A172 (cell line): ENCODE measurements around the gene CNOT6. TPM values are rescaled to one million over a fixed set of nuclear protein-coding genes. Genes with fewer than 3 reads are reported as not detected.
"Not testable (repeated sequence)": the region's sequence is repeated elsewhere in the genome, so short reads cannot be mapped to it uniquely, and the experiment has no call there.

Experiments
- DNase-seq: peaks from one replicate; pipeline ENCODE4 v3.0.0-alpha.2; 2015; ENCODE audit warnings: low spot score
- total RNA-seq: library from RNA; depleted of rRNA; stranded (reverse); fragments of >200 nt; shearing (Covaris generic); gene quantifications from 2 replicates; pipeline ENCODE4 v1.2.3, GENCODE V29; 2014

Gene CNOT6
- total RNA-seq, 1 experiment from 2014 or later: 18.4 TPM

DNA sequence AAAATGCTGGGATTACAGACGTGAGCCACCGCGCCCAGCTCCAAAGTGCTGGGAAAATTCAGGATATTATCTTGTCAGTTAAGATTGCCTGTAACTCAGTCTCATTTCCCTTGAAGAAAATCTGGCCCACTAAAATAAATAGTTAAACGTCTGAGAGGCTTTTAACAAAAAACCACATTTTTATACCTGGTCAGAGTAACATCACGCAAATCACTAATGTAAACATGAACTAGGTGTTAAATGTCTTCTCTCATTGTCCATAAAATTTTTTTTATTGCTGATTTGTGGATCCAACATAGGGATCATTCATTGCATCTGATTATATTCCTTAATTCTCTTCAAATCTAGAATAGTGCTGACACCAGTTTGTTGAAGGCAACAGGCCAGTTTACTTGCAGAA is 22.3 kb downstream of the CNOT6 start:
- DNase-seq: no peak

DNA sequence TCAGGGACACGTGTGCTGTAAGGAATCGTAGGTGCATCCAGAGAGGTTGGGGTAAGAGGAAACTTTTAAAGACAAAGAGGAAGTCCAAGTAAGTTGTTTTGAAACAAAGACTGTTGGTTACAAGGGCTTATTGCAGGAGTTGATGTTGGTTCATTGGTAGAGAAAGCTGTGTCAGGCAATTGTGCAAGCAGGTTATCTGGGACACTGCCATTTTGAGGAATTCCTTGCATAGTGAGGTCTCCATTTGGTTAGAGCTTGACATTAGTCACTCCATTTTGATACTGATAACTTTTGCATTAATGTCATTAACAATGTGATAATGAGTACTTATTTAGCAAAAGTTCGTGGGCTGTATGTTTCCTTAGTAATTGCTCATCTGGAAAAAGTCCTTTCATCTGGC is 24.9 kb downstream of the CNOT6 start:
- no peak for DNase-seq

DNA sequence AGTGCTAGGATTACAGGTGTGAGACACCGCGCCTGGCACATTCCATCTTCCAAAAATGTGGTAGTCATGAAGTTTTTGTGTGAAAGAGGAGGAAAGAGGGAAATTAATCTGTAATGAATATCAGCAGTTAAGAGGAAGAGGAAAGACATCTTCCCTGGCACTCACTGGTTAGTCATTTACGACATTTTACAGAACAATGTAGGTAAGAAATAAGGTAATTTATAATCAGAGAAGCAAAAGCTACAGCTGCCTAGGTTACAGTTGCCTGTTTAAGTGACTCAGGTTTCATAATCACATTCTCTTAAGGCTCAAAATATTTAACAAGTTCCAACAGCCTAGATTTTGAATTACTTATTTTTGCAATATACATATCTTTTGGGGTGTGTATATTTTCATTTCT is 26.9 kb downstream of the CNOT6 start:
- DNase-seq: no peak

DNA sequence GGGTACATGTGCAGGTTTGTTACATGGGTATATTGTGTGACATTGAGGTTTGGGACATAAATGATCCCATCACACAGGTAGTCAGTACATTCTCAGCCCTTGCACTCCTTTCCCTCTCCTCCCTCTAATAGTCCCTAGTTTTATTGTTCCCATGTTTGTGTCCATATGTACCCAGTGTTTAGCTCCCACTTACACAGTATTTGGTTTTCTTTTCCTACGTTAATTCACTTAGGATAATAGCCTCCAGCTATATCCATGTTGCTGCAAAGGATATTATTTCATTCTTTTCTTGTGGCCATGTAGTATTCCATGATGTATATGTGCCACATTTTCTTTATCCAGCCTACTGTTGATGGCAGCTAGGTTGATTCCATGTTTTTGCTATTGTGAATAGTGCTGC is 27.4 kb downstream of the CNOT6 start:
- no peak for DNase-seq

DNA sequence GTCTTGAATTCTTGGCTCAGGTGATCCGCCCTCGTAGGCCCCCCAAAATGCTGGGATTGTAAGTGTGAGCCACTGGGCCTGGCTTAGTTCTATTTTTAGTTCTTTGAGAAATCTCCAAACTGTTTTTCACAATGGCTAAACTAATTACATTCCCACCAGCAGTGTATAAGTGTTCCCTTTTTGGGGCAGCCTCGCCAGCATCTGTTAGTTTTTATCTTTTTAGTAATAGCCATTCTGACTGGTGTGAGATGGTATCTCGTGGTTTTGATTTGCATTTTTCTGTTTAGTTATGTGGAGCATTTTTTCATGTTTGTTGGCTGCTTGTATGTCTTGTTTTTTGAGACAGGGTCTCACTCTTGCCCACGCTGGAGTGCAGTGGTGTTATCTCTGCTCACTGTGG is 28.2 kb downstream of the CNOT6 start:
- no peak for DNase-seq

DNA sequence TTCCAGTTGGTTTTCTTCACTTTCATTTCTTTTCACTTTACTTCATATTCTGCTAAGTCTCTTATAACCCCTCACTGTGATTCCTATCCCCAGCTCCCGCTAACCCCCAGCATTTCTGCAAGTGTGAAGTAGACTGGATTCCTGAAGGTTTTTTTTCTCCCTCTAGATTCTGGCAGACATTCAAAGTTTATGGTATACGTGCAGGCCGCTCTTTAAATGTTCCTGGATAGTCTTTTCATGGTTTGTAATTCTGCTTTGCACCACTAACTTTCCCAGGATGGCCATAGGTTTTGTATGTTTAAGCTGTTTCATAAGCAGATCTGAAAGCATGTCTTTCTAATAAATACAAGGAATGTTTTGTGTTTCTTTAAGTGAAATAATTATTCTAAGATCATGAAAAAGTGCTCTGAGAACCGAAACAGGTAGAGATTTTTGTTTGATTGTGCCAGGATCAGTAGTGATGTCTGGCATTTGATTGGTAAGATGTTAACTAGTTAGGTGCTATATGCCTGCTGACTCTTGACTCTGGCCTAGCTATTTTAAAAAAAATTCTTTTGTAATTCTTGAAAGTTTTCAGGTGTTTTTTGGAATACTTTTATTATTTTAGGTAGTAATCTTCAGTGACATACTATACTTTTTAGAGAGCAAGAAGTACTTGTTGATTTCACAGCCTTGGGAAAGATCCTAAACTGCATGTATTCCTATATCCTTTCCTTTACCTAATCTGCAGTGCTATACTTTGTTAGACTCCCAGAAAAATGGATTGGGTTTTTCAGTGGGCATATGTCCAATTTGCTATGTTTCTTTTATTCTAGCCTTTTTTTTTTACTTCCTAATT is 29.7 kb downstream of the CNOT6 start:
- DNase-seq: no peak

DNA sequence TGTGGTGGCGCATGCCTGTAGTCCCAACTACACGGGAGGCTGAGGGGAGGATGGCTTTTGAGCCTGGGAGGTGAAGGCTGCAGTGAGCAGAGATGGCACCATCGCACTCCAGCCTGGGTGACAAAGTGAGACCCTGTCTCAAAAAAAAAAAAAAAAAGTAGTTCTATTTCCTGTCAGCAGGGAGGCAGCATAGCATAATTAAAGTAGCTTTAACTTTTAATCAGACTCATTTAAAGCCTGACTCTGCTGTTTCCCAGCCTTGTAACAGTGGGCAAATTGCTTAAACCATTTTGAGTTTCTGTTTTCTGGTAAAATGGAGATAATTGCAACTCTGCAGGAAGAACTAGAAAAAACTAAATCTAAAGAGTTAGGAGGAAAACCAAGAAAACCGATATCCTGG is 31.2 kb downstream of the CNOT6 start:
- no peak for DNase-seq

DNA sequence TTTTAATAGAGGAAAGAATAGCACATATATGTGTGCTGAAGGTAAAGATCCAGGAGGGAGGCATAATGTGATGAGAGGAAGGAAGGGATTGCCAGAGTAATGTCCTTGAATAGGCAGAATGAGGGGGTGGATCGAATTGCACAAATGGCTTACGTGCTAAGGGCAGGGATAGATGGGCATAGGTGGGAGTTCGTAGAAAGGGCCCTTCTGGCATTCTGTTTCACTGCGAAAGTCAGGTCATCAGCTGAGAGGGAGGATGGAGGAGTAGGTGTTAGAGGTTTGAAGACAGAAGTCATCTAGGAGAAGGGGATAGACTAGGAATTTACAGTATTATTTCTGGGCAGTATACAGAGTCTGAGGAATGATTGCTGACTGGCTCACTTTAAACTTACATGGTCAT is 32.1 kb downstream of the CNOT6 start:
- DNase-seq: no peak

DNA sequence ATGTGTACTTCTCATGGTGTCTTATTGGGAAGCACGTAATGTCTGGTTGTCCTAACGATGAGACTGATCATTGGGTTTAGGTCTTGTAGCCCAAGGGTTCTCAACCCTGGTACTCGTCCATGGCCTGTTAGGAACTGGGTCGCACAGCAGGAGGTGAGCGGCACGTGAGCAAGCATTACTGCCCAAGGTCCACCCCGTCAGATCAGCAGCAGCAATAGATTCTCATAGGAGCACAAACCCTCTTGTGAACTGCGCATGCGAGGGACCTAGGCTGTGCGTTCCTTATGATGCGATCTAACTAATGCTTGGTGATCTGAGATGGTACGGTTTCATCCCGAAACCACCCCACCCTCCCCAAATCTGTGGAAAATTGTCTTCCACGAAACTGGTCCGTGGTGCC is 33.5 kb downstream of the CNOT6 start:
- DNase-seq: no peak

DNA sequence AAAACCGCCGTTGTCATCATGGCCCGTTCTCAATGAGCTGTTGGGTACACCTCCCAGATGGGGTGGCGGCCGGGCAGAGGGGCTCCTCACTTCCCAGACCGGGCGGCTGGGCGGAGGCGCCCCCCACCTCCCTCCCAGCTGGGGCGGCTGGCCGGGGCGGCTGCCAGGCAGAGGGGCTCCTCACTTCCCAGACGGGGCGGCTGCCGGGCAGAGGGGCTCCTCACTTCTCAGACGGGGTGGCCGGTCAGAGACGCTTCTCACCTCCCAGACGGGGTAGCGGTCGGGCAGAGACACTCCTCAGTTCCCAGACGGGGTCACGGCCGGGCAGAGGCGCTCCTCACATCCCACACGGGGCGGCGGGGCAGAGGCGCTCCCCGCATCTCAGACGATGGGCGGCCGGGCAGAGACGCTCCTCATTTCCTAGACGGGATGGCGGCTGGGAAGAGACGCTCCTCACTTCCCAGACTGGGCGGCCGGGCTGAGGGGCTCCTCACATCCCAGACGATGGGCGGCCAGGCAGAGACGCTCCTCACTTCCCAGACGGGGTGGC is 36.9 kb downstream of the CNOT6 start:
- DNase-seq: not testable (repeated sequence)

DNA sequence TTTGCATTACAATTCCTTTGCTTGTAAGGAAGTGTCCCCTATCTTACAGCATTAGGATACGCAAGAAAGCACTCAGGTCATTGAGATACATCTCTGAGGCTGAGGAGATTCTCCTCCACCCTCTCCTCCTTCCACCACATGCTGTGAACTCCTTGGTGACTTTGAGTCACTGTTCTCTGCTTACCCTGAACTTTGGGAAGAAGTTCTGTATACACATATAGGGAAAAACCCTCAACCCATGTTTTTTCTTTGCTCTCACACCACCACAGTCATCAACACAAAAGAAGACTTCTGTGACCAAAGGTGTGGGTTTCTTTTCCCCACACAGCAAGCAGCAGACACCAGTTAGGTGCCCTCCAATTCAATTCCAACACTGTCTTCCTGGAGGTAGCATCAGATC is 38.1 kb downstream of the CNOT6 start:
- DNase-seq: no peak

DNA sequence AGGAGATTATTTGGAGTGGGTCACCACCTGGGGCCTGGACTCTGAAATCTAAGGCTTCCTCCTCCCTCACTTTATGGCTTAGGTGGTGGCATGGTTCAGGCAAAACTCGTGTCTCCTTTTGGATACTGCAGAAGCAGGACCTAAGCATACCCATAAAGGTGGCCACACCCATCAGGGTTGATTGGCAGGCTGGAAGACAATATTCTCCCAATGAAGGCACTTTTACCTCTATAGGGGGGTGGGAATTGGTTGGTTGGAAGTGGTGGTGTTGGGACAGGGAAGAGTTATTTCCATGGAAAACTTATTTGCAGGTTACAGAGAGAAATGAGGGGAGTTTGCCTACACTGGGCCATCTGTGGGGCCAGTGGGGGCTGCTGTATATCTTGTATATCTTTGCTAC is 39.7 kb downstream of the CNOT6 start:
- DNase-seq: no peak

DNA sequence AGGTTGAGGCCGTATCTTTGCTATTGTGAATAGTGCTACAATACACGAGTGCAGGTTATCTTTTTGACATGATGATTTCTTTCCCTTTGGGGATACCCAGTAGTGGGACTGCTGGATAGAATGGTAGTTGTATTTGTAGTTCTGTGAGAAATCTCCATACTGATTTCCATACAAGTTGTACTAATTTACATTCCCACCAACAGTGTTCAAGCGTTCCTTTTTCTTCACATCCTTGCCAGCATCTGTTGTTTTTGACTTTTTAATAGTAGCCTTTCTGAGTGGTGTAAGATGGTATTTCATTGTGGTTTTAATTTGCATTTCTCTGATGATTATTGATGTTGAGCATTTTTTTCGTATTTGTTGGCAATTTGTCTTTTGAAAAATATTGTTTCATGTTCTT is 41.4 kb downstream of the CNOT6 start:
- DNase-seq: no peak

DNA sequence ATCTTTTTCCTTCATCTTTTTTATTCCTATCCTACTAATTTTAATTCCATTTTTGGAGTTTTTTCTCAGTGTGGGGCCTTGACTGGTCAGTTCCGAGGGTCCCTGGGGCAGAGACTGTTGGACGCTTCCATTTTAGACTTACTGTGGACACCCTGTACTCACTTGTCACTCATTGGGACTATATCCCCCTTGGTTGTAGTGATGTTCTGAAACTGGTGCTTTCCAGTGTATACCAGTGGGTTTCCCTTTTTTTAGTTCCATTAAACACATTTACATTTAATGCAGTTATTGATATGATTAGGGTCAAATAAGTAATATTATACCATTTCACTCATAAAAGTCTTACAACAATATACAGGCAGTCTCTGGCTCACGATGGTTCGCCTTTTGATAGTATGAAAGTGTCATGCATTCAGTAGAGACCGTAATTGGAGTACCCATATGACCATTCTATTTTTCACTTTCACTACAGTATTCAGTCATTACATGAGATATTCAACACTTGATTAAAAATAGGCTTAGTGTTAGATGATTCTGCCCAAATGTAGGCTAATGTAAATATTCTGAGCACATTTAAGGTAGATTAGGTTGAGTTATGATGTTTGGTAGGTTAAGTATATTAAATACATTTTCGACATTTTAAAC is 46.0 kb downstream of the CNOT6 start:
- no peak for DNase-seq

DNA sequence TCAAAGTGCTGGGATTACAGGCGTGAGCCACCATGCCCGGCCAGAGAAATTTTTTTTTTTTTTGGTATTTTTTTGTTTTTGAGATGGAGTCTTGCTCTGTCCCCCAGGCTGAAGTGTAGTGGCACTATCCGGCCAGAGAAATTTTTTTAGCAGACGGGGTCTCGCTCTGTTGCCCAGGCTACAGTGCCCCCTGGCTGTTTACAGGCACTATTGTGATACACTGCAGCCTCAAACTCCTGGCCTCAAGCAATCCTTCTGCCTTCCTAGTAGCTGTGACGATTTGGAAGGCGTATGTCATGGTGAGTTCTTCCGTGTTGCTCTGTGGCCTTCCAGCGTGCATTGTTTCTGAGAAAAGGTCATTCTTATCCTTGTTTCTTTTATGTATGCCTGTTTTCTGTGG is 47.5 kb downstream of the CNOT6 start:
- DNase-seq: no peak

DNA sequence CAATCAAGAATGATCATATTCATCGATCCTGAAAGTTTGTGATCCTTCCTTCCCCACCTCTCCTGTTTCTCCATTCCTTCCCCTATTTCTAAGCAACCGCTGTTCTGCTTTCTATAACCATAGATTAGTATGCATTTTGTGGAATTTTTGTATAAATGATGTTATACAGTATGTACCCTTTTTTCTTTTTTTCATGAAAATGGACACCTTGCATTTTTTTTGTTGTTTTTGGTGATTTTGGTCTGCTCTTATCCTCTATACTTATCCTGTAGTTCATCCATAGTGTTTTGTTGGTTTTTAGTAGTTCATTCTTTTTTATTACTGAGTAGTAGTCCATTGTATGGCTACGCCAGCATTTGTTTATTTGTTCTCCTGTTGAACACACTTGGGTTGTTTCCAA is 51.1 kb downstream of the CNOT6 start:
- DNase-seq: no peak

DNA sequence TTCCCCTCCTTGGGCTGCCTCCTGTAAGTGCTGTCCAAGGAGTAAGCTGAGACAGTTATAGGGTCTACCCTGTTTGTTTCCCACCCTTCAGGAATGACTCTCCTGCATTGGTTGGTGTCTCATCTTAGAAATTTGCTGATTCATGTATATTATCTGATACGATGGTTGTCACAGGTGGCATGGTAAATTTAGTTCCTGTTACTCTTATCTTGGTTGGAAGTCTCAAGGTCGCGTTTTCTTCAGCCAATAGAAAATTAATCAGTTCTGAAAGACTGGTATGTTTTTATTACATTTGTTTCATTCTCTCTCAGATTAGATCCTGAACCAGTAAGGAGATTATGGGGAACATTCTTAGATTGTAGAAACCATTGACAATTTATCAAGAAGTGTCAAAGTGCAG is 54.4 kb downstream of the CNOT6 start:
- DNase-seq: no peak

DNA sequence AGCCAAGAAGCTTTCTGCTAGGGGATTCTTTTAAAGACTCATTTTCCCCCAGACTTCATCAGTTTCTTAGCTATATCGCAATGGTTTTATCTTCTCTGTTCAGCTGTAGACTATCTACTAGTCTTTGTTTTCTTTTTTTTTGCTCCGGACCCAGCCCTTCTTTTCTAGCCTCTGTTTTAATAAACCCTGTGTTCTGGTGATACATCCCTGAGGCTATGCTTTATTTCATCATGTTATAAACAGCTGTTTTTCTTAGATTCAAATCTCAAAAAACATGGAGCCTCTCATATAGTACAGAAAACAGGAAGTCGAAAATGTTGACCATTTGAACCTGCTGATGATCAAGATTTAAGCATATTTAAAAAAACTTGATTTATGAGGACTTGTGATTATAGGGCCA is 59.4 kb downstream of the CNOT6 start:
- no peak for DNase-seq

DNA sequence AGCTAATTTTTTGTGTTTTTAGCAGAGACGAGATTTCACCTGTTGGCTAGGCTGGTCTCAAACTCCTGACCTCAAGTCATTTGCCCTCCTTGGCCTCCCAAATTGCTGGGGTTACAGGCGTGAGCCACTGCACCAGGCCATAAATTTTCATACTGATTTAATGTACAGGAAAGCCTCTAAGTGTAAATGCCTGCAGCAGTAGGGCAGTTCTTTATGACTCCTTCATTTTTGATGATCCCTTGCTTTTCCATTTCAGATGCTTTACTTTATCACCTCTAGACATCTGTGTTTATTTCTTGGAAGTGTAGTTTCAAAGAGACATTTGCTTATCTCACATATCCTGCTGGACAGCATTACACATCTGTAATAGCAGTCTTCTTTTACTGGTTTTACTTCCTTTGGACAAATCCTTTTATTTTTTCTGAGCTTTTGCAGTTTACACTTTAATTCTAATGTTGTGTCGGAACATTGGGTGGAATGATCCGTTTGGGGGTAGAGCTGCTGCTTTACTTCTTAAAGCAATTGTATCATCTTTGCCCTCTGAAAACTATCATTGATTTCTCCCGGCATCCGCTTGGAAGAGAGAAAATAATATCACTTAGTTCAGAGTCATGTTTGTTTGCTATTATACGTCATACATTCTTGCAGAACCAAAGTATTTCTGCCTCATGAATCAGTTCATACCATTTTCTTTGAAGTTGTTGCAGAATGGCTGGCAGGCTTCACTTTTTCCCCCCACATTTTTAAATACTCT is 61.2 kb downstream of the CNOT6 start:
- no peak for DNase-seq

DNA sequence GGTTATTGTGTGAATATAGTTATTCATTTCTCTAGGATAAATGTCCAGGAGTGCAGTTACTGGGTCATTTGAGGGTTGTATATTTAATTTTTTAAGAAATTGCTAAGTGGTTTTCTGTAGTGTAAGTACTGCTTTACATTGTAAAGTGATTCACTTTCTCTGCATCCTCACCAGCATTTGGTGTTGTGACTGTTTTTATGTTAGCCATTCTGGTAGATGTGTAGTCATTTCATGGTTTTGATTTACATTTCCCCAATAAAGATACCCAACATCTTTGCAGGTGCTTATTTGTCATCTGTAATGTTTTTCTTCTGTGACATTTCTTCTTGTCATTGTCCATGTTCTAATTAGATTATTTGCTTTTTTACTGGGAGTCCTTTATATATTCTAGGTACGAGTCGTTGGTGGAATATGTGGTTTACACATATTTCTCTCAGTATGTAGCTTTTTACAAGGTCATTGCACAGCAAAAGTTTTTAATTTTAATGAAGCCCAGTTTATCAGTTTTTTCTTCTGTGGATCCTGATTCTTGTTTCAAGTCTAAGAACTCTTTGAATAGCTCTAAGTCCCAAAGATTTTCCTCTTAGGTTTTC is 63.1 kb downstream of the CNOT6 start:
- DNase-seq: peak; percentile 17

DNA sequence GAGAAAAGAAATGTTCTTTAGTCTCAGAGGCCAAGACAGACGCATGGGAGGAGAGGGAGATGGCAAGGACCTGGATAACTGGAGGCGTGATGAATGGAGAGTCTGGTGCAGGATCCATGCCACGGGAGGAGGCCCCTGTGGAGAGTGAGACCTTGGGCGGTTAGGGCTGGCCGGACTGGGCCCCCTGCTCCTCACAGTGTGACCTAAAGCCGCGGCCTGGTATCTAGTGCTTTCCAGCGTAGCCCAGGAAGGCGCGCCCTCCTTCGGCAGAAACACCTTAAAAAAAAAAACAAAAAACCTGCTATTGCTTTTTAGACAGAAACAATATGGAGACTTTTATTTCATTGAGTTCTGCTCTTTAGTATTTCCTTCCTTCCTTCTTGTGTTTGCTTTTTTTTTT is 64.1 kb downstream of the CNOT6 start:
- no peak for DNase-seq

DNA sequence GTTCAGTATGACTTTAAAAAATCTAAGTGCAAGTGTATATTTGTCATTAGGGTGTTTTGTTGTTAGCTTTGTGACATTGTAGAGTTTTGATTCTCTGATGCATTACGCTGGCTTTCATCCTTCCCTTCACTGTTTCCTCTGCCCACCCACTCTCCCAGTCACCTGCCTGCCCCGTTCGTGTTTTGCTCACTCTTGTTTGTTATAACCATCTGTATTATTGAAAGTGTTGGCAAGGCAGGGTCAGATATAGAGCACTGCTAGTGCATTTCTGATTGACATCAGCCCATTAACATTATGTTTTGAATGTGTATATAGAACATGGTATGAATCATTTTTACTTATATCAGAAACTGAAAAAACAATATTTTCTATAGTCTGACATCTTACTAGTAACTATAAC is 69.8 kb downstream of the CNOT6 start:
- no peak for DNase-seq
